Mesendoderm (in vitro differentiated cells): Measurements from ENCODE around the gene DEPDC1B.
A peak's percentile ranks its signal among the peaks of the same experiment; 100 is the strongest.

ENCODE experiments used
- DNase-seq: peaks from one replicate; pipeline ENCODE4 v3.0.0; 2013
- H2AK5ac ChIP-seq: 2 replicates; pipeline ENCODE4 v1.6.1; 2013; ENCODE audit warnings: low read length, inconsistent platforms
- H2BK120ac ChIP-seq: 2 replicates; pipeline ENCODE4 v1.6.1; 2013; ENCODE audit warnings: low read depth, mild to moderate bottlenecking, low read length, moderate library complexity, mixed read lengths
- H2BK15ac ChIP-seq: replicated peaks from 2 replicates; pipeline ENCODE4 v1.6.1; 2013; ENCODE audit warnings: low read depth, mild to moderate bottlenecking, moderate library complexity
- H2BK5ac ChIP-seq: 2 replicates; pipeline ENCODE4 v1.6.1; 2013; ENCODE audit warnings: low read length, inconsistent platforms
- H3K18ac ChIP-seq: 2 replicates; pipeline ENCODE4 v1.6.1; 2013; ENCODE audit warnings: mild to moderate bottlenecking, low read length, mixed read lengths
- H3K23ac ChIP-seq: one replicate; pipeline ENCODE4 v1.6.1; 2013; ENCODE audit warnings: low read length
- H3K27ac ChIP-seq: 2 replicates; pipeline ENCODE4 v1.5.1; 2013; ENCODE audit warnings: low read depth, mild to moderate bottlenecking, inconsistent platforms, low read length, moderate library complexity
- H3K27me3 ChIP-seq: 2 replicates; pipeline ENCODE4 v1.6.1; 2013; ENCODE audit warnings: low read length, control low read depth, mild to moderate bottlenecking, inconsistent platforms; ENCODE audit not compliant: insufficient read depth, poor library complexity
- H3K36me3 ChIP-seq: 2 replicates; pipeline ENCODE4 v1.6.1; 2013; ENCODE audit warnings: low read length, inconsistent platforms; ENCODE audit not compliant: control insufficient read depth, insufficient read depth
- H3K4ac ChIP-seq: one replicate; pipeline ENCODE4 v1.6.1; 2013; ENCODE audit warnings: low read depth, mild to moderate bottlenecking, low read length, moderate library complexity
- H3K4me1 ChIP-seq: 2 replicates; pipeline ENCODE4 v1.6.1; 2013; ENCODE audit warnings: low read depth, low read length, inconsistent platforms; ENCODE audit not compliant: control insufficient read depth
- H3K4me2 ChIP-seq: 2 replicates; pipeline ENCODE4 v1.6.1; 2013; ENCODE audit warnings: low read length
- H3K4me3 ChIP-seq: 2 replicates; pipeline ENCODE4 v1.5.1; 2013; ENCODE audit warnings: mild to moderate bottlenecking, low read length
- H3K56ac ChIP-seq: one replicate; pipeline ENCODE4 v1.6.1; 2013; ENCODE audit warnings: low read length
- H3K79me1 ChIP-seq: 2 replicates; pipeline ENCODE4 v1.6.1; 2013; ENCODE audit warnings: low read length, inconsistent platforms
- H3K79me2 ChIP-seq: 2 replicates; pipeline ENCODE4 v1.6.1; 2013; ENCODE audit warnings: mild to moderate bottlenecking, low read length; ENCODE audit not compliant: control insufficient read depth, insufficient read depth
- H3K9ac ChIP-seq: 2 replicates; pipeline ENCODE4 v1.6.1; 2013; ENCODE audit warnings: low read length, inconsistent platforms
- H4K5ac ChIP-seq: one replicate; pipeline ENCODE4 v1.6.1; 2013; ENCODE audit warnings: low read length
- H4K8ac ChIP-seq: one replicate; pipeline ENCODE4 v1.6.1; 2013; ENCODE audit warnings: low read depth, mild to moderate bottlenecking, control low read depth, low read length, moderate library complexity
- WGBS: extraction: QIAGEN DNeasy Blood & Tissue Kit; methylation state at CpG from one replicate; pipeline ENCODE4 v1.1.7; 2013; ENCODE audit warnings: low lambda C conversion rate, missing lambda C conversion rate; ENCODE audit not compliant: insufficient coverage; ENCODE audit errors: extremely low coverage; 5-methylcytosine and 5-hydroxymethylcytosine counted together

The DEPDC1B gene

GRCh38 chr5:60636001-60636400 is 64.0 kb downstream of the DEPDC1B start:
- no peak overlapping the region for H4K5ac ChIP-seq
- H3K4ac ChIP-seq = no peak overlapping the region
- H4K8ac ChIP-seq = no peak overlapping the region
- H3K79me1 ChIP-seq = peaks cover 3% of the 10 kb centered on the region
- H3K18ac ChIP-seq = no peak overlapping the region
- no peak overlapping the region for H3K9ac ChIP-seq
- no peak overlapping the region for H2BK5ac ChIP-seq
- no peak overlapping the region for H3K23ac ChIP-seq
- no peak for DNase-seq
- no peak overlapping the region for H2AK5ac ChIP-seq
- no peak overlapping the region for H3K27ac ChIP-seq
- no peak overlapping the region for H3K56ac ChIP-seq
- no peak overlapping the region for H2BK120ac ChIP-seq
- H2BK15ac ChIP-seq = no peak overlapping the region
- WGBS = no CpG with 5 or more reads among the region's 1 CpG
- no peaks in the 10 kb centered on the region for H3K79me2 ChIP-seq
- H3K4me3 ChIP-seq = no peak overlapping the region
- H3K4me2 ChIP-seq = no peak overlapping the region
- H3K36me3 ChIP-seq = no peaks in the 10 kb centered on the region
- no peaks in the 10 kb centered on the region for H3K27me3 ChIP-seq
- H3K4me1 ChIP-seq = no peaks in the 10 kb centered on the region

- Histone ChIP-seq H3K79me1 (no peaks in the 10 kb centered on the region), H3K9ac (no peak overlapping the region), H3K27me3 (no peaks in the 10 kb centered on the region), H3K4me3 (no peak overlapping the region), H3K56ac (no peak overlapping the region), H2AK5ac (no peak overlapping the region), H2BK120ac (no peak overlapping the region), H2BK5ac (no peak overlapping the region), H4K5ac (no peak overlapping the region), H4K8ac (no peak overlapping the region), H3K36me3 (no peaks in the 10 kb centered on the region), H2BK15ac (no peak overlapping the region), H3K23ac (no peak overlapping the region), H3K18ac (no peak overlapping the region), H3K4me2 (no peak overlapping the region), H3K4ac (no peak overlapping the region), H3K27ac (no peak overlapping the region), H3K79me2 (no peaks in the 10 kb centered on the region), H3K4me1 (no peaks in the 10 kb centered on the region)
- DNase-seq = no peak
- no CpG with 5 or more reads among the region's 6 CpGs for WGBS
Measured at GRCh38 chr5:60634051-60634450, 65.9 kb downstream of the DEPDC1B start.

GRCh38 chr5:60633341-60633740 is 66.6 kb downstream of the DEPDC1B start:
- no peak overlapping the region for H2BK120ac ChIP-seq
- H3K56ac ChIP-seq = no peak overlapping the region
- no peak overlapping the region for H3K4me2 ChIP-seq
- H3K4me1 ChIP-seq = no peaks in the 10 kb centered on the region
- H3K27ac ChIP-seq = no peak overlapping the region
- no peaks in the 10 kb centered on the region for H3K79me1 ChIP-seq
- no peak overlapping the region for H3K9ac ChIP-seq
- H3K27me3 ChIP-seq = no peaks in the 10 kb centered on the region
- H4K5ac ChIP-seq = no peak overlapping the region
- no peak overlapping the region for H3K18ac ChIP-seq
- H2AK5ac ChIP-seq = no peak overlapping the region
- no peak overlapping the region for H2BK5ac ChIP-seq
- H3K36me3 ChIP-seq = no peaks in the 10 kb centered on the region
- no peak overlapping the region for H3K23ac ChIP-seq
- H2BK15ac ChIP-seq = no peak overlapping the region
- no peaks in the 10 kb centered on the region for H3K79me2 ChIP-seq
- no peak overlapping the region for H3K4me3 ChIP-seq
- no peak overlapping the region for H4K8ac ChIP-seq
- H3K4ac ChIP-seq = no peak overlapping the region
- DNase-seq = peak; percentile 13
- WGBS = no CpG with 5 or more reads among the region's 1 CpG

GRCh38 chr5:60632153-60632552 is 67.8 kb downstream of the DEPDC1B start:
- Histone ChIP-seq H3K4me2 (no peak overlapping the region), H2BK5ac (no peak overlapping the region), H3K4me1 (no peaks in the 10 kb centered on the region), H3K18ac (no peak overlapping the region), H3K56ac (no peak overlapping the region), H3K4ac (no peak overlapping the region), H3K4me3 (no peak overlapping the region), H2AK5ac (no peak overlapping the region), H3K27ac (no peak overlapping the region), H3K79me1 (no peaks in the 10 kb centered on the region), H3K9ac (no peak overlapping the region), H3K36me3 (no peaks in the 10 kb centered on the region), H2BK120ac (no peak overlapping the region), H3K27me3 (no peaks in the 10 kb centered on the region), H3K23ac (no peak overlapping the region), H4K8ac (no peak overlapping the region), H2BK15ac (no peak overlapping the region), H3K79me2 (no peaks in the 10 kb centered on the region), H4K5ac (no peak overlapping the region)
- no CpG with 5 or more reads among the region's 11 CpGs for WGBS
- no peak for DNase-seq

- no peaks in the 10 kb centered on the region for H3K79me1 ChIP-seq
- no peak overlapping the region for H3K9ac ChIP-seq
- H3K79me2 ChIP-seq = no peaks in the 10 kb centered on the region
- H3K27me3 ChIP-seq = no peaks in the 10 kb centered on the region
- no peak for DNase-seq
- no peak overlapping the region for H3K56ac ChIP-seq
- H4K8ac ChIP-seq = no peak overlapping the region
- H3K23ac ChIP-seq = no peak overlapping the region
- H3K4me3 ChIP-seq = no peak overlapping the region
- H3K27ac ChIP-seq = no peak overlapping the region
- no peak overlapping the region for H4K5ac ChIP-seq
- H3K36me3 ChIP-seq = no peaks in the 10 kb centered on the region
- no peak overlapping the region for H3K18ac ChIP-seq
- no peaks in the 10 kb centered on the region for H3K4me1 ChIP-seq
- H2BK15ac ChIP-seq = no peak overlapping the region
- H2BK120ac ChIP-seq = no peak overlapping the region
- no peak overlapping the region for H3K4ac ChIP-seq
- no peak overlapping the region for H3K4me2 ChIP-seq
- WGBS = no CpG with 5 or more reads among the region's 2 CpGs
- H2AK5ac ChIP-seq = no peak overlapping the region
- no peak overlapping the region for H2BK5ac ChIP-seq
Measured at GRCh38 chr5:60630836-60631235, 69.1 kb downstream of the DEPDC1B start.

- no peak overlapping the region for H3K4ac ChIP-seq
- DNase-seq = no peak
- no peaks in the 10 kb centered on the region for H3K27me3 ChIP-seq
- no peak overlapping the region for H4K5ac ChIP-seq
- no peak overlapping the region for H2BK5ac ChIP-seq
- H4K8ac ChIP-seq = no peak overlapping the region
- no peak overlapping the region for H3K18ac ChIP-seq
- whole genome bisulfite sequencing = no CpG with 5 or more reads among the region's 8 CpGs
- no peak overlapping the region for H2BK15ac ChIP-seq
- no peak overlapping the region for H3K9ac ChIP-seq
- no peaks in the 10 kb centered on the region for H3K36me3 ChIP-seq
- no peak overlapping the region for H2BK120ac ChIP-seq
- H3K23ac ChIP-seq = no peak overlapping the region
- no peaks in the 10 kb centered on the region for H3K4me1 ChIP-seq
- no peaks in the 10 kb centered on the region for H3K79me1 ChIP-seq
- H3K79me2 ChIP-seq = no peaks in the 10 kb centered on the region
- no peak overlapping the region for H3K27ac ChIP-seq
- H3K4me2 ChIP-seq = no peak overlapping the region
- H3K56ac ChIP-seq = no peak overlapping the region
- no peak overlapping the region for H3K4me3 ChIP-seq
- H2AK5ac ChIP-seq = no peak overlapping the region
Measured at GRCh38 chr5:60630179-60630578, 69.8 kb downstream of the DEPDC1B start.
